NK-92 (cell line): ENCODE data around the gene MACROD1.

Experiments
- DNase-seq: peaks from one replicate; lab custom pipeline; 2025; ENCODE audit not compliant: unreplicated experiment; lab: John Stamatoyannopoulos, UW

MACROD1 gene

GRCh38 chr11:64038500-64038899 is 127.4 kb downstream of the MACROD1 start:
- DNase-seq: no peak

DNA sequence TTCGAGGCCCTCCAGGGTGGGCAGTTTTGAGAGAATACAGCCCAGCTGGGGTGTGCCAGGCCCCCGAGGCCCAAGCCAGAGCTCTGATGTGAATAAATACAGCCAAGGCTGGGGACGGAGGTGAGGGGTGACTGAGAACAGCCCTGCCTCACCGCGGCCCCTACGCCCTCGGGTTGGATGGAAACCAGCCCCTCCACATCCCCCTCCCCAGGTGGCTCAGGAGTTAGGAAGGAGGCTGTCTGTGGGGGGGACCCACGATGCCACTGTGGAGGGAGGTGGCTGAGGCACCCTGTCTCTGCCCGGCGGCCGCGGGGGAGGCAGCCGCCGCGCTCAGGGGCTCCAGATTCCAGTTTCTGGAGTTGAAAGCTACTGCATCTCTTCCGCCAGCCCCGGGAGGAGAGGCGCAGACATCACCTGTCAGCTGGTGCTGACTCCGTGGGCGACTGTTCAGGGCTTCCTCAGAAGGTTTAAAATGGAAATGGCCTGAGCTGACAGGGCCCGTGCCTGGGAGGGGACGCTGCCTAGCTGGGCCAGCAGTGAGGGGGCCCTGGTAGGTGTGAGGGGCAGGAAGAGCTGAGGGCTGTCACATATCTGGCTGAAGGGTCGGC is 128.8 kb downstream of the MACROD1 start:
- DNase-seq: no peak

- no peak for DNase-seq
Observed at GRCh38 chr11:64036087-64037026, 129.6 kb downstream of the MACROD1 start.

DNA sequence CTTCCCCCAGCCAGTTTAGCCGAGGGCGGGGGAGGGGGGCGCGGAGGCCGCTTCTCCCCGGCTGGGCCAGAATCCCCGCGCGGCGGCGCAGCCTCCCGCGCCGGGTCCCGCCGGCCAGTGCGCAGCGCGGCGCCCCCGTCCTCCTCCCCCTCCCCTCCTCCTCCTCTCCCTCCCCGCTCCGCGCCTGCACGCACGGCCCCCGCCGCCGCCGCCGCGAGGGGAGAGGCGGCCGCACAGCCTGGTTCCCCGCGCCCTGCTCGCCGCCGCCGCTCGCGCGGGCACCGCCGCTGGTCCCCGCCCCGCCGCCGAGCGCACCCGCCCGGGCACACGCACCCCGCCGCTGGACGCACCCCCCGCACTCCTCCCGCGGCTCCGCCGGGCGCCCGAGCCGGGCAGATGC is 130.3 kb downstream of the MACROD1 start, which contains the start of gene FLRT1:
TSS of gene FLRT1 (plus strand) at position 356 of the 400 bp plus-strand sequence. CDS start 80,337 bp downstream, outside the sequence.
- DNase-seq: no peak

DNA sequence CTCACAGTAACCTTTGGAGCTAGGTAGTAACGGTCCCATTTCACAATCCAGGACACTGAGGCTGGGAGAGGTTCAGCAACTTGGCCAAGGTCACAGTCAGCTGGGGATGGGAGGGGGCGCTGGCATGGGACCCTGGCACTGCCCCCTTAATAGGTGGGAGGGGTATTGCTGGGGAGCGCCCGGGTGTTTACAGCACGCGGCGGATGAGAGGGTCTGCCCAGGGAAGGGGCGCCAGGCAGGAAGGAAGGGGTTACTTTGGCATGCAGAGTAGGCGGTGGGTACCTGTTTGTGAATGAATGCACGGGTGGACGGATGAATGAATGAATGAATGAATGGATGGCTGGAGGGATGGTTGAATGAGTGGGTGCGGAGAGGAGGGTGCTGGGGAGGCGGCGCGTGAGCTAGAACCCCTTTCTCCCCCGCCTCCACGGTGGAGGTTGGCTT is 130.8 kb downstream of the MACROD1 start:
- no peak for DNase-seq

DNA sequence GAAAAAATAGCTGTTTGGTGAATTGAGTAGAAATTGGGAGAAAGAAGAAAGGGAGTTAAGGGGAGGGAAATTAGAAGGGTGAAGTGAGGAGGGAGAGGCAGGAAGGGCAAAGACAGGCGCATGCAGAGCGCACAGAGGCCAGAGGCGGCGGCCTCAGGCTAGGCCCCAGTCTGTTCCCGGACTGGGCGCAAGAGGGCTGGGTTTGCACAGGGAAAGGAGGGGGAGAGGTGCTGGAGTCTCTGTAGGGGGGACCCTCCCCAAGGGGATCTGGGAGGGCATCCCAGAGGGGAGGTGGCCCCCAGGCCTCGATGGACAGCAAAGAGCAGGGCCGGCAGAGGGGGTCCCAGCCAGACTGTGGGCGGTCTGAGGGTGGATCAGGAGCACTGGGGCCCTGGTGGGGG is 131.5 kb downstream of the MACROD1 start:
- no peak for DNase-seq

GRCh38 chr11:64032050-64032449 is 133.9 kb downstream of the MACROD1 start:
- no peak for DNase-seq

DNA sequence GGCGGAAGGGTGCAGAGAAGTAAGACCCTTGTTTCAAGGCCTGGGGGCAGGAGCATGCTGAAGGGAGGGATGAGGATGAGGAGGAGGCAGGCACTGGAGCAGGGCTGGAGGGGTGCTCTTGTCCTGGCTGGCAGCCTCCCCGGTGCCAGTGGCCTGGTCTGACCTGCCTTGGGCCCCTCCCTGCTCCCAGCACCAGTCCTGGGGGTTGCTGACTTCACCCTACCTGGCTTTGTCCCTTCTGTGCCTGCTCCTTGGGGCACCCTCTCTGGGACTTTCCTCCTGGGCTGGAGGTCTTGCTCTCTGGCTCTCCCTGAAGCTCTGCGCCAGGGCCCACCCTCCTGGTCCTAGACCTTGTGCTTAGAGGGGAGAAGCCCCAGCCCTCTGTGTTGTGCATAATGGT is 134.9 kb downstream of the MACROD1 start:
- no peak for DNase-seq

GRCh38 chr11:64029773-64030172 is 136.1 kb downstream of the MACROD1 start:
- no peak for DNase-seq

DNA sequence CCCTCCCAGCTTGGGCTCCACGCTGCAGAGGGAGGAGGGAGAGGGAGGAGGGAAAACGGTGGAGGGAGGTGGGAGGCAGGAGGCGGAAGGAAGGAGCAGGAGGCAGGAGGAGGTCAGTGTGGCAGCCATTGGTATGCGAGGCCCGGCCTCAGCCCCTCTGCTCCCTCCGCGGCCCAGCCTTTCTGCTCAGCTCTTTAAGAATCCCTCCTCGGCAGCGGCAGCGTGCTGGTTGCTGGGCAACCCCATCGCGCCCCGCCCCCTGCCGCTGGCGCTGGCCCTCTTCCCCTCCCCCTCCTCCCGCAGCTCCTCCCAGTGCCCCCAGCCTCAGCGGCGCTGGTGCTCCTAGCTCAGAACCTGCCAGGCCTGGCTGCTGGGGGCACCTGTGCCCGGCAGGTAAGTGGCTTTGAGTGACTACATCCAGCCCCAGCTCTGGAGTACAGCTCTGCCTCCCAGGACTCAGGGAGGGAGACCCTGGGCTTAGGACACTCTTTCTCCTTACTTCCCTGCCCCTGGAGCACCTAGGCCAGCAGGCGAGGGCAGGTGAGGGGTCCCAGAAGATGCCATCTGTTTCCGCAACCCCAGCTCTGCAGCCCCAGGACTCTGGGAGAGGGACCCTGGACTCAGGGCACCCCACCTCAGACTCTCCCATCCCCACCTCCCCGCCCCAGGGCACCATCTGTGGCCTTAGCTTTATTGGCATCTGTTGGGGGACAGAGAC is 137.4 kb downstream of the MACROD1 start:
- no peak for DNase-seq

DNA sequence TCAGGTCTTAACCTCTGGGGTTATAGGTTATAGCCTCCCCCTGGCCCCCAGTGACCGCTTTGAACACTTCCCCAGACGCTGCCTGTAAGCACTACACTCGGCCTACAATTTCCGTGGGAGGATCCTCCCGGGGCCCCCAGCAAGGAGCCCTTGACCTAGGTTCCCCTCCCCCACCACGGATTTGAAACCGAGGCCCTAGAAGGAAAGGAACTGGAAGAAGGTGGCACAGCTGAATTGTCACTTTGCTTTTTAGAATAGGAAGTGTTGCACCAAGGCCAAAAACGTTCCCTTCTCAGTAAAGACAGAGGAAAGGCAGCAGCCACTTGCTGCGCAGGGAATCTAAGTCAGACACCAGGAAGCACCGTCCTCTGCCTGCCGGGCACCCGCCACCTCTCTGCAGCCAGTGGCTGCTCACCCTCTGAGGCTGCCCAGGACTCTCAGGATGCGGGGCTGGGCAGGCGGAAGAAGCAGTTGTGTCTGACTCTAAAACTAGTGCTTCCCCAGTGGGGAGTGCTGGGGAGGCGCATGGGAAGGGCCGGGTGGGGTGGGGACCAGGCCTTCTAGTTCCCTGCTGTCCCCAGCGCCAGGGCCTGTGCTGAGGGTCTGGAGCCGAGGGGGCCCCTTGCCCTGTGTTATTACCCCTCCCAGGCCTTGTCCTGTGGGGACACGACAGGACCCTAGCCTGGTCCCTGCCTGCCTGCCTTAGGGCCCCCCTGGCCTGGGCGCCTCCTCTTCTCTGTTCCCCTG is 138.1 kb downstream of the MACROD1 start:
- DNase-seq: no peak

DNA sequence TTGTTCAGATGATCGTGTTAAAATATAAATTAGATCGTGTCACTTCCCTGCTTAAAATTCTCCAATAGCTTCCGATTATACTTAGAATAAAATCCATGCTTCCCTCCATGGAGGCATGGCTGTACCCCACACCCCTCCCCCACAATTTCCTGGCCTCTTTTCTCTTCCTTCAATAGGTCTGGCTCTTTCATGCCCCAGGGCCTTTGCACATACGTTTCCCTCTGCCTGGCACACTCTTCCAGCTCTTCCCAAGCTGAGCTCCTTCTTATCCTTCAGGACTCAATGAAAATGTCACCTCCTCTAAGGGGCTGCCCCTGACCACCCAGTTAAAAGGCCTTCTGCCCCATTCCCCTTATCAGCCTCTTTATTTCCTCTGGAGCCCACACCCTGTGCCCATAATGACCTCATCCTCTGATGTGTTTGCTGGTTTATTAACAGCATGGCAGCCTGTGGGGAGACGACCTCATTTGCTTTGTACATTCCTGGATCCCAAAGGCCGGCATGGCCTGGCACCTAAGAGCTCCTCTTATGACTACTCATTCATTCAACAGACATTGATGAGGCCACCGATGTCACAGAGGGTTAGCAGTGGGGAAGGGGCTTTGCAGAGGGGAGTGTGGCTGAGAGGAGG is 139.2 kb downstream of the MACROD1 start:
- no peak for DNase-seq

GRCh38 chr11:64025205-64025604 is 140.7 kb downstream of the MACROD1 start:
- DNase-seq: no peak

- DNase-seq: no peak
Observed at GRCh38 chr11:64023712-64024710, 141.9 kb downstream of the MACROD1 start.

- no peak for DNase-seq
Observed at GRCh38 chr11:64022125-64022784, 143.7 kb downstream of the MACROD1 start.

GRCh38 chr11:64021757-64022093 is 144.2 kb downstream of the MACROD1 start:
- DNase-seq: no peak

DNA sequence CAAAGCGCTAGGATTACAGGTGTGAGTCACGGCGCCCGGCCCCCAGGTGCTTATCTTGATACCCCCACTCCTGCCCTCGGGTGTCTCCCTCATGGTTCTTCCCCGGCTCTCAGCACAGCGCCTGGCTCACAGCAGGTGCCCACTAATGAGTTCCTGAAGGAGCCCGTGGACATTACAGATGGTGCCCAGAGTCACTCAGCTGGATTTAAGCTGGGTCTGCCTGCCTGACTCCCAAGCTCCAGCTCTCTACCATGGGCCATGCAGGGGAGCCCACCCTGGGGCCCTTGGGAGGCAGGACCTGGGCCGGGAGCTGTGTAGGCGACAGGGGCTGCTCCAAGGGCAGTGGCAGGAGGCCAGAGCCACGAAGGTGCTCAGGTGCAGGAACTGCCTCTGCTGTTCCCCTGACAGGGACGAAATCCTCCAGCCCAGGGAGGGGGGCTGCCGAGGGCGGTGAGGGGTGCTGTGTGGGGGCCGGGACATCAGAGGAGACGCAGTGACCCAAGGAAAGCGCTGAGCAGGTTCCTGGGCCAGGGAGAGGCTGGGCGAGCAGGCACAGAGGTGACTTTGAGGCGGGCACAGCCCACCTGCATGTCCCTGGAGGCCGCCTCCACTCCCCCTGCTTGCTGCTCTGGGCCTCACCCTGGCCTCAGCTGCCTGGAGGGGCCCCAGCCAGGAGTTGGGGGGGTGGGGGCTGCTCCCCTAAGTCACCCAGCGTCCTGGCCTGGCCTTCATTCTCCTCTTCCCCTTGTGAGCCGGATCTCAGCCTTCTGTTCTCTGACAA is 144.7 kb downstream of the MACROD1 start:
- no peak for DNase-seq
